ENCODE measurements around the gene MEGF11. TPM values are rescaled to one million over a fixed set of nuclear protein-coding genes. Genes with fewer than 3 reads are reported as not detected.
"Not testable (repeated sequence)": the region's sequence is repeated elsewhere in the genome, so short reads cannot be mapped to it uniquely, and the experiment has no call there.

MEGF11 gene
- total RNA-seq, 4 donors from 2014 or later, result not detected

GRCh38 chr15:66275352-66275751 is 21.8 kb upstream of the MEGF11 start:
- Histone ChIP-seq H3K27me3 (no peaks in the 10 kb centered on the region), H3K9me3 (no peaks in the 10 kb centered on the region), H3K36me3 (no peaks in the 10 kb centered on the region), H3K27ac (no peak overlapping the region), H3K4me1 (no peaks in the 10 kb centered on the region), H3K4me3 (no peak overlapping the region)
- DNase-seq, result no peak
- TF ChIP-seq CTCF (IDR thresholded peaks at IDR 0.05) (no peak), POLR2A (IDR thresholded peaks at IDR 0.05) (no peak)
- intact Hi-C loops (cut with DNase I), result no loop called here

- H3K27me3 ChIP-seq, result peaks cover 0 to 13% (median 0%) of the 10 kb centered on the region in 4 donors
- WGBS, 2 donors, result 61 to 68% methylated on average over 6 of the region's 6 CpGs
- no peak overlapping the region for H3K4me3 ChIP-seq
- no peak overlapping the region for H3K27ac ChIP-seq
- H3K9me3 ChIP-seq, result no peaks in the 10 kb centered on the region
- intact Hi-C loops (cut with DNase I), result no loop called here
- no peak for DNase-seq
- no peaks in the 10 kb centered on the region for H3K4me1 ChIP-seq
- no peaks in the 10 kb centered on the region for H3K36me3 ChIP-seq
- TF ChIP-seq POLR2A (IDR thresholded peaks at IDR 0.05), result no peak
- no peak for TF ChIP-seq CTCF (IDR thresholded peaks at IDR 0.05)
Measured at GRCh38 chr15:66270932-66271331, 17.4 kb upstream of the MEGF11 start.

GRCh38 chr15:66269326-66270090 is 16.0 kb upstream of the MEGF11 start:
- Histone ChIP-seq H3K36me3 (no peaks in the 10 kb centered on the region), H3K27ac (no peak overlapping the region), H3K4me3 (no peak overlapping the region), H3K9me3 (no peaks in the 10 kb centered on the region), H3K27me3 (peaks cover 0 to 21% (median 0%) of the 10 kb centered on the region in 4 donors), H3K4me1 (no peaks in the 10 kb centered on the region)
- intact Hi-C loops (cut with DNase I), result no loop called here
- TF ChIP-seq POLR2A (IDR thresholded peaks at IDR 0.05), result no peak
- no peak for TF ChIP-seq CTCF (IDR thresholded peaks at IDR 0.05)
- no peak for DNase-seq
- 53 to 56% methylated on average over 13 of the region's 13 CpGs for WGBS, 2 donors

GRCh38 chr15:66264859-66265513 is 11.4 kb upstream of the MEGF11 start:
- no peaks in the 10 kb centered on the region for H3K36me3 ChIP-seq
- no peaks in the 10 kb centered on the region for H3K4me1 ChIP-seq
- no peak for DNase-seq
- TF ChIP-seq POLR2A (IDR thresholded peaks at IDR 0.05) (no peak), CTCF (IDR thresholded peaks at IDR 0.05) (no peak)
- intact Hi-C loops (cut with DNase I), result no loop called here
- H3K4me3 ChIP-seq, result no peak overlapping the region
- no peaks in the 10 kb centered on the region for H3K9me3 ChIP-seq
- WGBS, 2 donors, result 84 to 89% methylated on average over 11 to 20 of the region's 20 CpGs
- peaks cover 0 to 33% (median 0%) of the 10 kb centered on the region in 4 donors for H3K27me3 ChIP-seq
- no peak overlapping the region for H3K27ac ChIP-seq

- H3K4me3 ChIP-seq; H3K4me1 ChIP-seq; H3K27ac ChIP-seq; DNase-seq; H3K9me3 ChIP-seq; H3K36me3 ChIP-seq; intact Hi-C loops (cut with DNase I): not testable (repeated sequence)
- WGBS, 2 donors, result 64 to 94% methylated on average over 1 of the region's 1 CpG
- H3K27me3 ChIP-seq, result peaks cover 0 to 34% (median 0%) of the 10 kb centered on the region in 4 donors
Measured at GRCh38 chr15:66262837-66263236, 9.3 kb upstream of the MEGF11 start.
